Right lung (tissue), 5 donors: ENCODE results near the gene FOLR2. TPM values are rescaled to one million over a fixed set of nuclear protein-coding genes. Genes with fewer than 3 reads are reported as not detected.

Experiments used
- DNase-seq, 2 donors: peaks; one replicate each; pipeline ENCODE4 v3.0.0-alpha.2; 2013
- polyA plus RNA-seq, 5 donors: library from polyadenylated mRNA; unstranded; fragments of 120-200 nt; gene quantifications; one replicate each; pipeline versions ENCODE4 v1.2.1 to v1.2.3, GENCODE V29; 2013; ENCODE audit warnings: inconsistent platforms in 1 of 5, low replicate concordance in 1 of 5; ENCODE audit not compliant: insufficient read length in 5 of 5, insufficient read depth in 1 of 5

Gene FOLR2
- polyA plus RNA-seq, 5 donors: 14.5 to 21.6 (median 16.9) TPM

- DNase-seq: no peak
Measured at GRCh38 chr11:72239849-72240460, 23.4 kb downstream of the FOLR2 start.

GRCh38 chr11:72240461-72241290 is 24.1 kb downstream of the FOLR2 start:
- DNase-seq: no peak

GRCh38 chr11:72241291-72241781 is 24.7 kb downstream of the FOLR2 start:
- DNase-seq: no peak

GRCh38 chr11:72242141-72242540 is 25.5 kb downstream of the FOLR2 start:
- no peak for DNase-seq

GRCh38 chr11:72243173-72244059 is 26.8 kb downstream of the FOLR2 start:
- DNase-seq: no peak

- no peak for DNase-seq
Measured at GRCh38 chr11:72244060-72244360, 27.4 kb downstream of the FOLR2 start, which contains the start of gene PHOX2A. Gene PHOX2A (minus strand): TSS chr11:72244176. CDS start chr11:72244004, 172 bp downstream.

- DNase-seq: no peak
Measured at GRCh38 chr11:72244361-72245262, 28.0 kb downstream of the FOLR2 start.

- DNase-seq: no peak
Measured at GRCh38 chr11:72245263-72245816, 28.7 kb downstream of the FOLR2 start.

GRCh38 chr11:72247584-72247983 is 31.0 kb downstream of the FOLR2 start:
- no peak for DNase-seq

GRCh38 chr11:72249961-72250360 is 33.4 kb downstream of the FOLR2 start:
- DNase-seq: no peak

GRCh38 chr11:72250661-72251464 is 34.3 kb downstream of the FOLR2 start:
- no peak for DNase-seq

GRCh38 chr11:72251614-72252013 is 35.0 kb downstream of the FOLR2 start:
- no peak for DNase-seq

- DNase-seq: no peak
Measured at GRCh38 chr11:72253392-72253791, 36.8 kb downstream of the FOLR2 start.

GRCh38 chr11:72254299-72254993 is 37.9 kb downstream of the FOLR2 start:
- no peak for DNase-seq

- DNase-seq: no peak
Measured at GRCh38 chr11:72257570-72257969, 41.0 kb downstream of the FOLR2 start.

GRCh38 chr11:72259490-72259889 is 42.9 kb downstream of the FOLR2 start:
- DNase-seq: no peak

- DNase-seq: no peak
Measured at GRCh38 chr11:72260574-72260973, 44.0 kb downstream of the FOLR2 start.

- DNase-seq: no peak
Measured at GRCh38 chr11:72263361-72263760, 46.8 kb downstream of the FOLR2 start.

- no peak for DNase-seq
Measured at GRCh38 chr11:72265951-72266350, 49.4 kb downstream of the FOLR2 start.
